ENCODE data around the gene ATN1.
"Not testable (repeated sequence)": the region's sequence is repeated elsewhere in the genome, so short reads cannot be mapped to it uniquely, and the experiment has no call there.

GRCh38 chr12:6892683-6893082, 35.1 kb upstream of the ATN1 start:
- not testable (repeated sequence) for TF ChIP-seq POLR2A, CTCF (IDR thresholded peaks at IDR 0.05)
